GM21786 (cell line): ENCODE measurements around the gene ALDH16A1.
"Not testable (repeated sequence)": the region's sequence is repeated elsewhere in the genome, so short reads cannot be mapped to it uniquely, and the experiment has no call there.

Source experiments
- ATAC-seq: cut with Tn5 transposase; IDR thresholded peaks from one replicate; pipeline ENCODE4 v1.9.1; 2021; ENCODE audit not compliant: unreplicated experiment

The ALDH16A1 gene

GRCh38 chr19:49461656-49462055 lies 8.6 kb downstream of the ALDH16A1 start:
- ATAC-seq = no peak

DNA sequence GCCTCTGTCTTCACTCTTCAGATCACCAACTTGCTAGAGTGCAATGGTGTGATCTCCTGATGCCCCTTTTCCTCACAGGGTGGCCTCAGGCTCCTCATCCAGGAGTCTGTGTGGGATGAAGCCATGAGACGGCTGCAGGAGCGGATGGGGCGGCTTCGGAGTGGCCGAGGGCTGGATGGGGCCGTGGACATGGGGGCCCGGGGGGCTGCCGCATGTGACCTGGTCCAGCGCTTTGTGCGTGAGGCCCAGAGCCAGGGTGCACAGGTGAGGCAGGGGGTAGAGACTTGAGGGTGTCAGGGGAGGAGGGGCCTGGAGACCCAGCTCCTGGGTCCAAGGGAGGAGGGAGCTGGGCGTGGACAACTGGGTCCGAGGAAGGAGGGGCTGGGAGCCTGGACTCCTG lies 9.5 kb downstream of the ALDH16A1 start:
- no peak for ATAC-seq

DNA sequence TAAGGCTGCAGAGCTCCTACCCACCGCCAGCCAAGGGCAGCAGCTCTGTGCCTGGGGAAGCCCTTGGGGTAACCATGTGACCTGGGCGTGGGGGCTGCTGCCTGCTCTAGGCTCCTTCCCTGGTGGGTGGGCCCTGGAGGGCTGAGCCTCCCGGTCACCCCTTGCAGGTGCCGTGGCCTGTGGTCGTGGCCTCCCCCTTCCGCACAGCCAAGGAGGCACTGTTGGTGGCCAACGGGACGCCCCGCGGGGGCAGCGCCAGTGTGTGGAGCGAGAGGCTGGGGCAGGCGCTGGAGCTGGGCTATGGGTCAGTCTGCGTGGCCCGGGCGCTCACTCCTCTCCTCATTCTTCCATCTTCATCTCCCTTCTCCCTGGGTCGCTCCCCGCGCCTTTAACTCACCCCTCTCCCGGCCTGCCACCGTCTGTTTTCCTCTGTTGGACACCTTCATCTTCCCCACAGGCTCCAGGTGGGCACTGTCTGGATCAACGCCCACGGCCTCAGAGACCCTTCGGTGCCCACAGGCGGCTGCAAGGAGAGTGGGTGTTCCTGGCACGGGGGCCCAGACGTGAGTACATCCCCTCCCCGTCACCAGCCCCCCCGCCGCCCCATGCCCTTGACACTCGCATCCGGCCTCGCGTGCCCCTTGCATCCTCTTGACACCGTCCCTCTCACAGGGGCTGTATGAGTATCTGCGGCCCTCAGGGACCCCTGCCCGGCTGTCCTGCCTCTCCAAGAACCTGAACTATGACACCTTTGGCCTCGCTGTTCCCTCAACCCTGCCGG lies 11.1 kb downstream of the ALDH16A1 start:
- no peak for ATAC-seq

DNA sequence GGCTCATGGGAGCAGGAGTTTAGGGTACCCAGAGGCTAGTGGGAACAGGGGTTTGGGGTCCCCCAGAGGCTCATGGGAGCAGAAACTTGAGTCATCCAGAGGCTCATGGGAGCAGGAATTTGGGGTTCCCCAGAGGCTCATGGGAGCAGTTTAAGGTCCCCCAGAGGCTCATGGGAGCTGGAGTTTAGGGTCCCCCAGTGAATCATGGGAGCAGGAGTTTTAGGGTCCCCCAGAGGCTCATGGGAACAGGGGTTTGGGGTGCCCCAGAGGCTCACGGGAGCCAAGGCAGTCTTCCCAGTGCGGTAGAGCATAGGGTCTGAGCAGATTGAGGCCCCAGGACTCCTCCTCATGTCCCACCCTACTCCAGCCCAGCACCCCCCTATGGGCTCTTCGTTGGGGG lies 12.3 kb downstream of the ALDH16A1 start:
- ATAC-seq = no peak

DNA sequence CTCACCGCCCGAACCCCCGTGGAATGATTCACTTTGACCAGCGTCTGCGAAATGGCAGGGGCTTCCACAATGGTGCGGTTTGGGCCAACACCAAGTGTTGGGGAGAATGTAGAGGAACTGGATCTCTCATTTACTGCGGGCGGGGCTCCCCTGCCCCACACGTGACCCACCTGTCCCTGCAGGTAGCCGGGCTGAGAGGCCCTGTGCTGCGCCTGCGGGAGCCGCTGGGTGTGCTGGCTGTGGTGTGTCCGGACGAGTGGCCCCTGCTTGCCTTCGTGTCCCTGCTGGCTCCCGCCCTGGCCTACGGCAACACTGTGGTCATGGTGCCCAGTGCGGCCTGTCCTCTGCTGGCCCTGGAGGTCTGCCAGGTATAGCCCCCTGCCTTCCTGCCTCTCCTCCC lies 15.2 kb downstream of the ALDH16A1 start:
- no peak for ATAC-seq

DNA sequence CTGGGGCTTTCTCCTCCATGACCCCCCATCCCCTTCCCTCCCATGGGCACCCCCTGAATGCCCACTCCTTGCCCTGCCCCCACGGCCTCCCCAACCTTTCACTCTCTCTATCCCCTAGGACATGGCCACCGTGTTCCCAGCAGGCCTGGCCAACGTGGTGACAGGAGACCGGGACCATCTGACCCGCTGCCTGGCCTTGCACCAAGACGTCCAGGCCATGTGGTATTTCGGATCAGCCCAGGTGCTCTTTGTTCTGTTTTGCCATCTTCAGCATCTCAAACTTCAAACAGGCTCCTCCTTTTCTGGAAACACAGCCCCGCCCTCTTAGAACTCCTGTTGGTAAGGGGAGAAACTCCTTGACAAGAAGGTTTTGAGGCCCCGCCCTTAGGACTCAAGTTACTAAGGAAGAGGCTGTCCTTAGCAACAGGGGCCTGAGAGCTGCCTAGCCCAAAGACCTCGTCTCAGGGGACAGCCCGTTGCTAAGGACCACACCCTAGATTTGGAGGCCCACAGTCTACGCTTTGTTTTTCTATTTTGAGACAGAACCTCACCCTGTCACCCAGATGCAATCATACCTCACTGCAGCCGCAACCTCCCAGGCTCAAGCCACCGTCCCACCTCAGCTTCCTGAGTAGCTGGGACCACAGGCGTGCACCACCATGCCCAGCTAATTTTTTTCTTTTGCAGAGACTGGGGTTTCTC lies 15.9 kb downstream of the ALDH16A1 start:
- peak; percentile 54 for ATAC-seq

- ATAC-seq = peak; percentile 37
Measured at GRCh38 chr19:49469828-49470614, 17.0 kb downstream of the ALDH16A1 start.

- ATAC-seq = no peak
Measured at GRCh38 chr19:49470615-49470978, 17.6 kb downstream of the ALDH16A1 start.

GRCh38 chr19:49472936-49473335 lies 19.9 kb downstream of the ALDH16A1 start:
- no peak for ATAC-seq

DNA sequence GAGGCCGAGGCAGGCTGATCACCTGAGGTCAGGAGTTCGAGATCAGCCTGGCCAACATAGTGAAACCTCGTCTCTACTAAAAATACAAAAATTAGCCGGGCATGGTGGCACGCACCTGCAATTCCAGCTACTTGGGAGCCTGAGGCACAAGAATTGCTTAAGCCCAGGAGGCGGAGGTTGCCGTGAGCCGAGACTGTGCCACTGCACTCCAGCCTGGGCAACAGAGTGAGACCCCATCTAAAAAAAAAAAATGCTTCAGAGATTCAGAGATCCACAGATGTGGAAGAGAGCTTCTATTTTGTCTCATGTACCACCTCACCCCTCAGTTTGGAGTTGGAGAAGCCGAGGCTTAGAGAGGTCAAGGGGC lies 20.5 kb downstream of the ALDH16A1 start:
- ATAC-seq = not testable (repeated sequence)

- ATAC-seq = peak; percentile 49
Measured at GRCh38 chr19:49473868-49474541, 21.0 kb downstream of the ALDH16A1 start, which contains the start of gene FLT3LG. Gene FLT3LG (plus strand): TSS chr19:49474215. CDS start chr19:49474640, 425 bp downstream.

DNA sequence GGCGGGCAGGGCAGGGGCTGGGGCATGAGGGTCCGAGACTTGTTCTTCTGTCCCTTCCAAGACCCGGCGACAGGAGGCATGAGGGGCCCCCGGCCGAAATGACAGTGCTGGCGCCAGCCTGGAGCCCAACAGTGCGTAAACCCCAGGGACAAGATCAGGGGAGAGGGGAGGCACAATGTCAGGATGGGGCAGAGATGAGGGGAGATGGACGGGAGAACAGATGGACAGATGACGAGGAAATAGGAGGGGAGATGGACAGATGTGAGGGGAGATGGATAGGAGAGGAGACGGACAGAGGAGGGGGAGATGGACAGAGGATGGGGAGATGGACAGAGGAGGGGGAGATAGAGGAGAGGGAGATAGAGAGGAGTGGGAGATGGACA lies 21.5 kb downstream of the ALDH16A1 start:
- no peak for ATAC-seq

DNA sequence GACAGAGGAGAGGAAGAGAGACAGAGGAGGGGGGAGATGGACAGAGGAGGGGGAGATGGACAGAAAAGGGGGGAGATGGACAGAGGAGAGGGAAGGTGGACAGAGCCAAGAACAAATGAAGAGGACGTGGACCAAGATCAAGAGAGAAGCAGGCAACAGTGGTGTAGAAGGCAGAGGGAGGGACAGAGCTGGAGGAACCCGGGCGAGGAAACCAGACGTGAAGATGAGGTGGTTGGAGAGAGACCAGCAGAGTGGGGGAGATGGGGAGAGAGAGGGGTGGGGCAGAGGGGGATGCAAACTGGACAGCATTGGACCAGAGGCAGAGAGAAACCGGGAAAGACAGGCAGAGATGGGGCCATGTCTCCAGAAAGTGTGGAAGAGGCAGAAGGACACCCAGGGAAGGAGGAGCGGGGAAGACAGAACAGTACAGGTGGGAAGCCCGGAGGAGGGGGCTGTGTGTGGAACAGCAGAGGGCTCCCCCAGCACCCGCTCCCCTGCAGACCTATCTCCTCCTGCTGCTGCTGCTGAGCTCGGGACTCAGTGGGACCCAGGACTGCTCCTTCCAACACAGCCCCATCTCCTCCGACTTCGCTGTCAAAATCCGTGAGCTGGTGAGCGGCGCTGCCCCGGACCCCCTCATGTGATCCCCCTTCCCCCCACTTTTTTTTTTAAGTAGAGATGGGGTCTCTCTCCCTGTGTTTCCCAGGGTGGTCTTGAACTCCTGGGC lies 22.3 kb downstream of the ALDH16A1 start:
- ATAC-seq = no peak

- no peak for ATAC-seq
Measured at GRCh38 chr19:49475995-49476880, 23.2 kb downstream of the ALDH16A1 start.

- no peak for ATAC-seq
Measured at GRCh38 chr19:49479975-49480628, 27.1 kb downstream of the ALDH16A1 start.

GRCh38 chr19:49481020-49481683 lies 28.1 kb downstream of the ALDH16A1 start:
- ATAC-seq = no peak

- no peak for ATAC-seq
Measured at GRCh38 chr19:49486232-49486631, 33.2 kb downstream of the ALDH16A1 start.

DNA sequence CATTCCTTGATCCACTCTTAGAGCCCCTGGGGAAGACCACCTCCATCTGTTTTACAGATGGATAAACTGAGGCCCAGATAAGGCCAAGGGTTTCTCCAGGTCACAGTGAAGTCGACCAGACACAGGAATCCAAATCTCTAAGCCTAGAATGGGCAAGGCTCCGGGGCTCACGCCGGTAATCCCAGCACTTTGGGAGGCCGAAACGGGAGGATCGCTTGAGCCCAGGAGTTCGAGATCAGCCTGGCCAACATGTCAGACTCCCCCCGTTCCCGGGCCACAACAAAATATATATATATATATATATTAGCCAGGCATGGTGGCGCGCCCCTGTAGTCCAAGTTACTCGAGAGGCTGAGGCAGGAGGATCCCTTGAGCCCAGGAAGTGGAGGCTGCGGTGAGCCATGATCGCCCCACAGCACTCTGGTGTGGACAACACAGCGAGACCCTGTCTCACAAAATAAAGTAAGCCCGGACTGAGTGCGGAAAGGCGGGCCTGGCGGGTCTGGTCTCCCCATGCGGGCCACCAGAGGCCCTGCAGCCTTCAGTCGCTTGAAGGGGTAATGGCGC lies 33.8 kb downstream of the ALDH16A1 start:
- no peak for ATAC-seq
